Mucosa of rectum (tissue), 2 donors: ENCODE data around the gene SPO11.

Experiments used
- H3K27ac ChIP-seq, 2 donors: one replicate each; pipeline ENCODE4 v1.7.0; 2013; ENCODE audit warnings: inconsistent platforms in 2 of 2, low read depth in 2 of 2, low read length in 2 of 2
- H3K27me3 ChIP-seq, 2 donors: one replicate each; pipeline ENCODE4 v1.7.0; 2013; ENCODE audit warnings: low read length in 2 of 2; ENCODE audit not compliant: control insufficient read depth in 2 of 2, insufficient read depth in 2 of 2
- H3K36me3 ChIP-seq, 2 donors: one replicate each; pipeline ENCODE4 v1.7.0; 2013; ENCODE audit warnings: low read length in 2 of 2; ENCODE audit not compliant: control insufficient read depth in 2 of 2, insufficient read depth in 2 of 2
- H3K4me1 ChIP-seq, 2 donors: one replicate each; pipeline ENCODE4 v1.7.0; 2013; ENCODE audit warnings: low read length in 2 of 2, mild to moderate bottlenecking in 1 of 2; ENCODE audit not compliant: control insufficient read depth in 2 of 2, insufficient read depth in 2 of 2
- H3K4me3 ChIP-seq, 2 donors: one replicate each; pipeline ENCODE4 v1.7.0; 2013; ENCODE audit warnings: low read length in 2 of 2
- H3K9ac ChIP-seq, 2 donors: one replicate each; pipeline ENCODE4 v1.7.0; 2013; ENCODE audit warnings: low read length in 2 of 2, low read depth in 1 of 2, mild to moderate bottlenecking in 1 of 2
- H3K9me3 ChIP-seq, 2 donors: one replicate each; pipeline ENCODE4 v1.7.0; 2013; ENCODE audit warnings: low read length in 2 of 2; ENCODE audit not compliant: control insufficient read depth in 2 of 2
- donor health status: healthy.
- donor health status: Normal muscosa, but diverticular disease.

SPO11 gene

DNA sequence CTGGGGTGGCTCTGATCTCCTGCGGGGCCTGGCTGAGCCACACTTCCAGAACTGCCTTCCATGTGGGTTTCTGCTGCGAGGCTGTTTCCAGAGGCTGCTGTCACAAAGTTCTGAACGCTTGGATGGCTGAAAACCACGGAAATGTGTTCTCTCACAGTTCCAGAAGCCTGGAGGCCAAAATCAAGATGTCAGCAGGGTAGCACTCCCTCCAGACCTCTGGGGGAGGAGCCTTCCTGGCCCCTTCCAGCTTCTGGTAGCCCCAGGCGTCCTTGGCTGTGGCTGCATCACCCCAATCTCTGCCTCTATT lies 39.5 kb upstream of the SPO11 start:
- Histone ChIP-seq H3K27me3 (peaks cover 0 to 10% of the 10 kb centered on the region in 2 donors), H3K4me1 (no peaks in the 10 kb centered on the region), H3K27ac (no peak overlapping the region)

GRCh38 chr20:57291003-57291402 lies 38.6 kb upstream of the SPO11 start:
- Histone ChIP-seq H3K9ac (no peak overlapping the region), H3K4me1 (no peaks in the 10 kb centered on the region), H3K36me3 (no peaks in the 10 kb centered on the region), H3K27ac (no peak overlapping the region), H3K4me3 (no peak overlapping the region), H3K9me3 (no peaks in the 10 kb centered on the region), H3K27me3 (peaks cover 0 to 10% of the 10 kb centered on the region in 2 donors)

More for the DNA sequence above, 39.5 kb upstream of the SPO11 start:
- Histone ChIP-seq H3K4me3 (no peak overlapping the region), H3K9me3 (no peaks in the 10 kb centered on the region), H3K9ac (no peak overlapping the region), H3K36me3 (no peaks in the 10 kb centered on the region)

GRCh38 chr20:57291694-57292093 lies 37.9 kb upstream of the SPO11 start:
- Histone ChIP-seq H3K9ac (no peak overlapping the region), H3K27me3 (peaks cover 0 to 7% of the 10 kb centered on the region in 2 donors), H3K4me3 (no peak overlapping the region), H3K9me3 (no peaks in the 10 kb centered on the region), H3K4me1 (no peaks in the 10 kb centered on the region), H3K27ac (no peak overlapping the region), H3K36me3 (no peaks in the 10 kb centered on the region)

DNA sequence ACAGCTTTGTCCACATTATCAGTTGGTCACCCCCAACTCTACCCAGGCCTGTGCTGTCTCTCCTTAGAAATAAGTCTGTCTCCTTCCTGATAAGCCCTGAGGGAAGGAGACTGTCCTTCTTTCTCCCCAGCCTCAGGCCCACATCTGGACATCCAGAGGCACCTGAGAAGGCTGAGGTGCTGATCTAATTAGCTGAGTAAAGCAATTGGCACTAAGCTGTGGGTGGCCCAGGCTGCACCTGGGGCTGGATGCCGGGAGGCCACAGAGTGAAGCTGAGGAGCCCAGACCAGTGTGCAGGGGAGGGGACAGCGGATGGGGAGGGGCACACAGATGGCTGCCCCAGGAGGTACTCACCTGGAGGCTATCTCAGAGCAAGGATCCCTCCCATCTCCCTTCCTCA lies 37.0 kb upstream of the SPO11 start:
- H3K4me3 ChIP-seq = no peak overlapping the region
- H3K27ac ChIP-seq = no peak overlapping the region
- H3K4me1 ChIP-seq = no peaks in the 10 kb centered on the region
- no peaks in the 10 kb centered on the region for H3K9me3 ChIP-seq
- H3K27me3 ChIP-seq = peaks cover 0 to 4% of the 10 kb centered on the region in 2 donors
- H3K9ac ChIP-seq = no peak overlapping the region
- no peaks in the 10 kb centered on the region for H3K36me3 ChIP-seq

GRCh38 chr20:57293995-57294394 lies 35.6 kb upstream of the SPO11 start:
- Histone ChIP-seq H3K4me3 (no peak overlapping the region), H3K36me3 (no peaks in the 10 kb centered on the region), H3K27me3 (no peaks in the 10 kb centered on the region), H3K27ac (no peak overlapping the region), H3K9ac (no peak overlapping the region), H3K4me1 (no peaks in the 10 kb centered on the region), H3K9me3 (no peaks in the 10 kb centered on the region)

DNA sequence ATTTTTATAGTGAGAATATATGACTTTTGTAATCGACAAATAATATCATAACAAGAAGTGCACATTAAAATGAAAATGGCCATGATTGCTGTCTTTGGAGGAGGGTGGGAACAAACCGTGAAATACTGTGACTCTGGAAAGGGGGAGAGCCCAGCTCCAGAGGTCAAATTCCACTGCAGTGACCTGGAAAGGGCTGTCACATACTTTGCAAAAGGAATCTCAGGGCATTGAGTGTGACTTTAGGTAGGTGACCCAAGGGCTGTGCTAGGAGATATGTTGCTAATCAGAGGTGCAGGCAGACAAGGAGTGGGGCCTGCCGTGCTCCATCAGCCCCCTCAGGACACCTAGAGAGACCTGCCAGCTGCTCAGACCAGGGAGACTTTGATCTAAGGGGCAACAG lies 35.1 kb upstream of the SPO11 start:
- no peaks in the 10 kb centered on the region for H3K4me1 ChIP-seq
- no peak overlapping the region for H3K4me3 ChIP-seq
- H3K9ac ChIP-seq = no peak overlapping the region
- H3K36me3 ChIP-seq = no peaks in the 10 kb centered on the region
- no peaks in the 10 kb centered on the region for H3K27me3 ChIP-seq
- H3K27ac ChIP-seq = no peak overlapping the region
- no peaks in the 10 kb centered on the region for H3K9me3 ChIP-seq

DNA sequence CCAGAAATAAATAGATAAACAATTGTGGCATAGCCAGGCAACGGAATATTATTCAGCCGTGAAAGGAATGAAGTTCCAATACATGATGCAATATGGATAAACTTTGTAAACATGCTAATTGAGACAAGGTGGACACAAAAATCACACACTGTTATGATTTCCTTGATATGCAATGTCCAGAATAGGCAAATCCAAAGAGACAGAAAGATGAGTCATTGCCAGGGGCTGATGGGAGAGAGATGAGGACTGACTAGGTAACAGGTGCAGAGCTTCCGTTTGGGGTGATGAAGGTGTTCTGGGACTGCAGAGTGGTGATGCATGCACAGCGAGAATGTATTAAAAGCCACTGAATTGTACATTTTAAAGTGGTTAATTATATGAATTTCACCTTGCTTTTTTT lies 31.1 kb upstream of the SPO11 start:
- Histone ChIP-seq H3K9me3 (no peaks in the 10 kb centered on the region), H3K9ac (no peak overlapping the region), H3K4me3 (no peak overlapping the region), H3K27me3 (peaks cover 0 to 1% of the 10 kb centered on the region in 2 donors), H3K4me1 (no peaks in the 10 kb centered on the region), H3K36me3 (no peaks in the 10 kb centered on the region), H3K27ac (no peak overlapping the region)

DNA sequence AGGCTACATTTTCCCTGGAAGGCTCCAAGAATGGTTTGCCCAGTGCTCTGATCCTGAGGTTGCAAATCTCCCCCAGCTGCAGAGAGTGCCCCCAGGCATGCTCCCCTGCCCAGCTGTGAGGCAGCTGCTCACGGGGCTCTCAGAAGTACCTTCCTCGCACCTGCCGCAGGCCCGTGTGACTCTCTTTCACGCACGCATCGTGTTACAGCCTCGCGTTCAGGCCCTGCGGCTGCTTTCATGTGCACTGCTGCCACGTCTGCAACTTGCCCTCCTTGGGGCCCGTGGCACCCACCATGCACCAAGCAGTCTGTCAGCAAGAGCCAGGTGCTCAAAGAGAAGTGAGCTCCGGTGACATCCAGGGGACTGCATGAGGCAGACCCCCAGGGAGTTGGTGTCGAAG lies 28.6 kb upstream of the SPO11 start:
- H3K27ac ChIP-seq = no peak overlapping the region
- H3K27me3 ChIP-seq = peaks cover 0 to 1% of the 10 kb centered on the region in 2 donors
- H3K36me3 ChIP-seq = no peaks in the 10 kb centered on the region
- no peak overlapping the region for H3K4me3 ChIP-seq
- no peaks in the 10 kb centered on the region for H3K4me1 ChIP-seq
- H3K9ac ChIP-seq = no peak overlapping the region
- no peaks in the 10 kb centered on the region for H3K9me3 ChIP-seq

GRCh38 chr20:57306747-57307146 lies 22.9 kb upstream of the SPO11 start:
- Histone ChIP-seq H3K4me3 (no peak overlapping the region), H3K27ac (no peak overlapping the region), H3K9me3 (no peaks in the 10 kb centered on the region), H3K36me3 (no peaks in the 10 kb centered on the region), H3K27me3 (no peaks in the 10 kb centered on the region), H3K9ac (no peak overlapping the region), H3K4me1 (no peaks in the 10 kb centered on the region)

GRCh38 chr20:57308451-57309271 lies 20.9 kb upstream of the SPO11 start:
- Histone ChIP-seq H3K27ac (no peak overlapping the region), H3K36me3 (no peaks in the 10 kb centered on the region), H3K4me1 (no peaks in the 10 kb centered on the region), H3K9me3 (no peaks in the 10 kb centered on the region), H3K9ac (no peak overlapping the region), H3K27me3 (no peaks in the 10 kb centered on the region), H3K4me3 (no peak overlapping the region)
